Stimulated activated CD8-positive, alpha-beta memory T cell treated with anti-CD3 and anti-CD28 coated beads, Interleukin-12 subunit alpha, Interleukin-12 subunit beta, amount 100 ng/mL, for 24 hours (primary cell): ENCODE data around the gene TRMT112.

ENCODE experiments used
- DNase-seq: peaks from one replicate; pipeline ENCODE4 v3.0.0-alpha.2; 2020; ENCODE audit errors: extremely low read depth

The TRMT112 gene

GRCh38 chr11:64275841-64276240 lies 41.5 kb downstream of the TRMT112 start:
- DNase-seq: no peak

- DNase-seq: no peak
These were observed 42.1 kb downstream of the TRMT112 start for GRCh38 chr11:64275031-64275800.

GRCh38 chr11:64269540-64270220 lies 47.7 kb downstream of the TRMT112 start:
- DNase-seq: peak; percentile 92

GRCh38 chr11:64268893-64269539 lies 48.3 kb downstream of the TRMT112 start:
- DNase-seq: no peak

- DNase-seq: no peak
These were observed 49.1 kb downstream of the TRMT112 start for GRCh38 chr11:64268025-64268892.

GRCh38 chr11:64267207-64267945 lies 50.0 kb downstream of the TRMT112 start:
- no peak for DNase-seq
